GM21515 (cell line): ENCODE data around the gene COL21A1.

Experiments
- ATAC-seq: cut with Tn5 transposase; IDR thresholded peaks from one replicate; pipeline ENCODE4 v1.9.1; 2021; ENCODE audit not compliant: unreplicated experiment

COL21A1 gene

DNA sequence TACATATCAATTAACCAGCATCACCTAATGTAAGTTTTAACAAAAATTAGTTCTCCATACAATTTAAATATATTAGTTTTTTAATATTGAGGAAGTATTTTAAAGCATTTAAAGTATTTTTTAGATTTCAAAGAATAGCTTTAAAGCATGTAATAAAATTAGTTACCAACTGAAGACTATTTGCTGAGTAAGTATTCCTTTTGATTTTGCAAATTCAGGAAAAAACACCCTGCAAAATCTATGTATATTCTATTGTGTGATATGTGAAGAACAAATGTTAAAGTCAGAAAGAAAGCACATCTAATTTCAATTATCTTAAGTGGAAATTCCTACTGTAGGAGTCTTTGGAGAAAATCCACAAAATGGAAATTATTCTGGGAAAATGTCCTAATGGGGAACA is 107.3 kb downstream of the COL21A1 start:
- ATAC-seq, result no peak

DNA sequence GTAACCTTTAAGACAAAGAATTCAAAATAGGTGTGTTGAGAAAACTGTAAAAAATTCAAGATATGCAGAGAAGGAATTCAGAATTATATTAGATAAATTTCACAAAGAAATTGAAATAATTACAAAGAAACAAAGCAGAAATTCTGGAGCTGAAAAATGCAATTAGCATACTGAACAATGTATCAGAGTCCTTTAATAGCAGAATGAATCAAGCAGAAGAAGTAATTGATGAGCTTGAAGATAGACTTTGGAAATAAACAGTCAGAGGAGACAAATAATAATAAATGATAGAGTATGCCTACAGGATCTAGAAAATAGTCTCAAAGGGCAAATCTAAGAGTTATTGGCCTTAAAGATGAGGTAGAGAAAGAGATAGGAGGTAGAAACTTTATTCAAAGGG is 131.7 kb downstream of the COL21A1 start:
- no peak for ATAC-seq

DNA sequence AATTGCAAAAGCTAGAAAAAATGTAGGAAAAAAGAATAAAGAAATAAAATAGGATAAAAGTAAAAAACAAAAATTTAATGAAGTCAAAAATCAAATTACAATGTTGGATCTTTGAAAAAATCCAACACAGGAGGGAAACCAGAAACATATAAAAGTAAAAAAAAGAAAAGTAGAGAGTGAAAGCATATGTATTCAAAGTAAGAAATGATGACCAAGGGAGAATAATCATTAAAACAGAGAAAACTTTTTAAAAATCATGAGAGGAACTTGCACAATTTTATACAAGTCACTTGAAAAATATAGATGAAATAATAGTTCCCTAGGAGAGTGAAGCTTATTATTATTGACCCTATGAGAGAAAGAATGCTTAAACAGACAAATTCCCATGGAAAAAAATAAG is 138.2 kb downstream of the COL21A1 start:
- no peak for ATAC-seq

DNA sequence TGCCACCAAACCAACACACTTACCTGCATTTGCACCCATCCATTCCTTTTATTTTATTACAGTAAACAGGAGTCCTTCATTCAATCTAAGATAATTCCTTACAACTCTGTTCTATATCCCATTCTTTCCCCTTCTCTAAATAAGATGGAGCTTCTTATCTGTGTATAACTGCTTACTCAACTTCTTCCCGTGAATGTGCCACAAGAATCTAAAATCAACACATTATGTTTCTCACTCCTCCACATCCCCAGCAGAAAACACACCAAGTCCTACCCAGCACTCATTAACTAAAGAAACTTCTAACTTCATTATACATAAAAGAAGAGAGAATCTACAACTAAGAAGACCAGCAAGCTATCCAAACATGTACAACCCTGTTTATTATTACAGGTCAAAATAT is 141.1 kb downstream of the COL21A1 start:
- no peak for ATAC-seq

DNA sequence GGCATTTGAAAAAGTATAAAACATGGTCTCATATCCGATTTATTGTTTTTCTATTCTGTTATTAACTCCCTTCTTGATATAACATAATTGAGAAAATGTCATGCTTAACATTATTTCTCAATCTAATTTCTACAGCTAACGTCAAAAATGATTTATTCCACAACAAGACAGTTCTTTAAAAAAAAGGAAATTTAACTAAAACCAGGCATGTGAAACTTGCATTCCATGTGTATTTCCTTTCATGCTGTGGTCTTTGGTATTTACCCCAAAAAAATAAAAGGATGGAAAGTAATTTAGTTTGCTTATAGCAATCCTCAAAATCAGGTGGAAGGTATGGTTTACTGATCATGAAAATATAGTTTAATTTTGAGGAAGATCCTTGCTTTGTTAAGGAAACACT is 142.8 kb downstream of the COL21A1 start:
- no peak for ATAC-seq

DNA sequence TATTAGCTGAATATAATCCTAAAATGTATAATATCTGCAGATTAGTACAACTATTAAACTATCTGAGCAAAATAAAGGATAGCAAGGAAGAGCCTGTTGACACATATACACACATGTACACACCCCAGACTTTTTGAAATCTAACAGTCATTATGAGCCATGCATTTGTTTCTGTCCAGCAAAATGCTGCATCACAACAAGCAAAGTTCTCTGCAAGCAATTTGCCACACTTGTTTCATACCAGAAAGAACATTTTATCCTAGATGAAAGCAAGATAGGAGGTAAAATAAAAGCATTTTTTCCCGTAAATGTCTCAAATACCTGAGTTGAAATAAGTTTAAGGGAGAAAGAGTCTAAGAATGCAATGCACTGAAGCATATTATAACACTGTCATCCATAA is 145.2 kb downstream of the COL21A1 start:
- no peak for ATAC-seq

DNA sequence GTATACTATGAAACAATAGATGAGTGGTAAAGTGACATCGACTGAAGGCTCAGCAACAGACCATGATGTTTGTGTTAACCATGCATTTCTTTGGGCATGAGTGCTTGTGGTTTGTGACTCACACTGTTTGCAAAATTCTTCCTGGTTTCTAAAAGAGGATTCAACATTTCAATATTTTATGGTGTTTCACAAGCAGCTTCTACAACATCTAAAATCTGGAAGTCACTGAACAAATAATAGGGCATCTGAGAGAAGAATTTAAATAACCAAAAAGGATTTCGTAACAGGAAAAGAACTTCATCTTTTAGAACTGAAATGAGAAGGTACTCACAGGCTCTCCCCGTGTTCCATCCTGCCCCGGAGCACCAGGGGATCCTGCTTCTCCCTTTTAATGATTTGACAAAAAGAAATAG is 146.2 kb downstream of the COL21A1 start:
- ATAC-seq, result no peak

DNA sequence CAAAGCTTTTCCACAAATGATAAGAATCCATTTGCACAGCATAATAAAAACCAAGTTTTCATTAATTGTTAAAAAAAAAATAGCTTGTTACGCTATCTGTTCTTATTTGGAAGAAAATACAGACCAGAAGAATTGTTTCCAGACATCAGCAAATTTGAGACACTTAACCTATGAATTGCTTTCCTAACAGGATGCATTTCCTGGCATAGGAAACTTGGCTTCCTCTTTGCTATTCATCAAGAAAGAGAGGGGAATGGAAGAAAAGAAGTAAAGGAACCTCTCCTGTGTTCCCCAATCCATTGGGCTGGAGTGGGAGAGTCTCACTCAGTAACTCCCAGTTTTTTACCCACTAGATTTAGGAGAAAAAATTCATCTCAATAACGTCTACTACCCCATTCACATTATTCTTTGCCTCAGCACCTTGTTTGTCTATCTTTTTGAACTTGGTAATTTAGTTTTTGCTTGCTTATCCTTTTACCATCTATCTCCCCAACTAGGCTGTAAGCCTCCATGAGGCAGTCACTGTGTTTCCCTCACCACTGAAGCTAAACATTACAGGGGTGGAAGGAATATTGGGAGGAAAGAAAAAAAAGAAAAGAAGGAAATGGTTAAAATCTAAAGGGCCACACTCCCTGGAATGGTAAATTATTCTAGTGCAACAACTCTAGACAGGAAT is 150.3 kb downstream of the COL21A1 start:
- no peak for ATAC-seq

DNA sequence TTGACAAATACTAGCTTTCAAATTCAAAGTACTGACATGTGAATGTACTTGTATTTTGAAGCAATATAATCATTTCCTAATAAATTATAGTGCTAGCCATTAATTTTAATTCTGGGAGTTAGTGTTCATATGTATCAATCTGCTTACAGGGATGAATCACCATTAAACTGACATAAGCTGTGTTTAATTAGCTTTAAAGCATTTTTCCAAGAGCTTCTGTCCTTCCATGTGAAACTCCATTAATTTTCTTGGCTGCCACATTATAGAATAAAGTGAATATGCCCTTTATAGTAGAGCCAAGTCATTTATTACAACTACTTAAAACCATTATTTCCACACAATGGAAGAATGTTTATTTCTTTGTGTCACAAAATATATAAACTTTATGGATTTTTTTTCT is 150.8 kb downstream of the COL21A1 start:
- no peak for ATAC-seq

DNA sequence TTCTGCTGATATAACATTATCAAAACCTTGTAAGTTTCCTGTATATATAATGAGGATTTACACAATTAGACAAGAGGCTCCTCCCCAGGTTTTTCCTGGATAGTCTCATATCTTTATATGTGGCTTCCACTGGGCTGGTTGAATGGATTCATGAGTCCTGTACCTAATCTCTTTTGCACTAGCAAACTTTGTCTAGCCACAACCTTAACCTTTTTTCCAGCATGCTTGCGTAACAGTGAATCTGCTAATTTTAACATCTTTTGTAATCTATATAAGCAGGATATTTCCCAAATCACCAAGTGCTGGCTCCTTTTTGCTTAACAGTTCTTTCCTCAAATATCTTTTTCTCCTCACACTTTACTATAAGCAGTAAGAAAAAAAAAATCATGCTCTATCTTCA is 153.6 kb downstream of the COL21A1 start:
- no peak for ATAC-seq

DNA sequence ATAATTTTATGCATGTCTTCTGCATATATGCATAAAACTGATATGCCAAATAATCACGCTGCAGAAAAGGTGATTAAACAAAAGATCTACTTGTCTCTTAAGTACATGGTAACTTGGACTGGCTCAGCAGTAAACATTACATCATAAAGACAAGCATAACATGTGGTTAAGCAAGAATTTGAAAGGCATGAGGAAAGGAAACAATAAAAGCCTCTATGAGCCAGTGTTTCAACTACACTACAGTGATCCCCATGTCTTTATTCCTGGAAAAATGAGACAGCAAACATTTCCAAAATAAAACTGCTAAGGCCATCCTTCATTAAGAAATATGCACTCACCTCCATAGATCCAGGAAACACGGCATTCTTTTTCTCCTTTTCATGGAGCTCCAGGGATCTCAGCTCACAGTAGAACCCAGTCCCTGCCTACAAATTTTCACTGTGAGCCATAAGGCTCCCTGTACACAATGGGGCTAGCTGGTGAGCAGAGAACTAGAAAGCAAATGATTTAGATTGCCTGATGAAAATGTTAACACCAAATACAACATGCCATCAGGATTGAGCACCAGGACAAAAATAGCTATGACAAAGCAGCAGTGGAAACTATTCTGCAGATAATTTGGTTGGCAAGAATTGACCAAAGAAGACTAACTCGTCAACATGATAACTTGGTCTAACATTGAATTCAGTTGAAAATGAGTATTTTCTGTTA is 156.1 kb downstream of the COL21A1 start:
- no peak for ATAC-seq

DNA sequence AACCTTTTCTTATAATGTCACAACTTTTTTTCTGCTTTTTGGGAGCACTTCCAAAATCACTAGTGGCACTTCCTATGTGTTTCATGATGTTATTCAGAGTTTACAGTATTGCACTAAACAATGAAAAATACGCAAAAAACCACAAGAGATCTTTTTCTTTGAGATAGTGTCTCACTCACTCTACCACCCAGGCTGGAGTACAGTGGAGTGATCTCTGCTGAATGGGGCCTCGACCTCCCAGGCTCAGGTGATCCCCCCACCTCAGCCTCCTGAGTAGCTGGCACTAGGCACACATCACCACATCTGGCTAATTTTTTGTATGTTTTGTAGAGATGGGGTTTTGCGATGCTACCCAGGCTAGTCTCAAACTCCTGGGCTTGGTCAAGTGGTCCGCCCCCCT is 158.7 kb downstream of the COL21A1 start:
- ATAC-seq, result no peak

DNA sequence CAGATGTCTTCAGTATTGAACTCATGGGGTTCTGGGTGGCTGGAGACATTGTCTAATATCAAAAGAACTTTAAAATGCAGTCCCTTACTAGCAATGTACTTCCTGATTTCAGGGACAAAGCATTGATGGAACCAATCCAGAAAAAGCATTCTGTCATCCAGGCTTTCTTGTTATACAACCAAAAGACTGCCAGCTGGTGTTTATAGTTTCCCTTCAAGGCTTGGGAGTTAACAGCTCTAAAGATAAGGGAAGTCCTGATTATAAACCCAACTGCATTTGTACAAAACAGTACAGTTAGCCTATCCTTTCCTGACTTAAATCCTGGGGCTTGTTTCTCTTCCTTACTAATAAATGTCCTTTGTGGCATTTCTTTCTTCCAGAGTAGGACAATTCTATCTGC is 160.0 kb downstream of the COL21A1 start:
- no peak for ATAC-seq

DNA sequence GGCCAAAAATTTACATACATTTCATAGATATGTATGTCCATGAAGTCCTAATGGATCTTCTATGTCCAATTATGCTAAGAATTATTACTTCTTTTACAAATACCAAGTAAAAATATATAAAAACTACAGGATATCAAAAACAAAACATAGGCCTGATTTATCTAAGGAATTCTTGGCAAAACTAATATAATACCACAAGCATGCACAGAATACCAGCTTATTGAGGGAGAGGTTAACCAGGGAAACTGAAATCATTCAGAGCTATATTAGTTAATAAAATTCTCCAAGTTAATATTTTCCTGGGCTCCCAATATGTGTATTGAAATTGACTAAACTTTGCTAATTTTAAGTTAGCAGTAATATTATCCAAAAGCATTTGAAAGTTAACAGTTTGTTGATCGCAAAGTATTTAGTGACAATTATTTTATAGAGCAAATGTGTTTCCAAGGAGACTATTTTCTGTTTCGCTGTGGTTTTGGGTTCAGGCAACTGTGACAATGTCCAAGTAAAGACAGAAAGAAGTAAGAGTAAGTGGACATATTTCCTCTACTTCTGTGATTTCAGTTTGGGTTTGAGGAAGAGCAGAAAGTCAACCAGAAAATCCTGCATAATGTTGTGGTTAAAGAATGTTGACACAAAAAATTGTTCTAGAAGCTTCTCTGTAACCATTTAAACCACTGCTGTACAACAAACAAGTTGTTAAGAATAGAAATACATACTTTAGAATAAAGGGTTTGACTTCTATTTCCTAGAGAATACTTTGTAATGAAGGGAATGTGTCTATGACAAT is 167.4 kb downstream of the COL21A1 start:
- ATAC-seq, result no peak

DNA sequence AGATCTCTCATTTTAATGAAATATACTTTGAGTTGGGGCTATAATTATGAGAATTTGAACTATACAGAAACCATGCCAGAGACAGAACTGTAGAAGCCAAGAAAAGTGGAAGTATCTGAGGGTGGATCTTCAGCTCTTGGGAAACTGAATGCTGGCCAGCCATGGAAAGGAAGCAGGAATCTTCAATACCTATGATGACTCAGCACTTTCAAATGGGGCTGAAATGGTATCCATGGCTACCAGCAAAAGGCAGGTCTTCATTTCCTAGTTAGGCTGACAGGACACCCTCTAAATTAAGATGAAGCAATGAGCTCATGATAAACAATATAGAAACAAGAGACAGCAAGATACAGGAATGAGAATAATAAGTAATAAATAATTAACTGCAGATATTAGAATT is 171.3 kb downstream of the COL21A1 start:
- ATAC-seq, result no peak

DNA sequence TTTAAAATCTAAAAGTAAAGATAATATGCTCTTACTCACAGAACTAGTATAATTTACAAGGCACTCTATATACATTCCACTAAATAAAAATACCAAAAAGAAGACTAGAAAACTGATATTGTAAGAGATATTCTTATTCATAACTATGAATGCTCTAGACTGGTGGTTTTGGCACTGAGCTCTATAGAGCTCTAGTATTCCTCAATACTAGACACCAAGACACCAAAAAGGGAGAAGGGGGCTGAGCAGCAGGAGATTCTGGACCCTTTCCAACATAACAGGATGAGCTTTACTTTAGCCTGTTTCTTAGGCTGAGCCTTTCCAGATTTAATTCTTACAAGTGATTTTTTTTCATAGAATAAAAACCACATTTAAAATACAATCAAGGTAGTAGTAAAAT is 173.6 kb downstream of the COL21A1 start:
- ATAC-seq, result no peak

DNA sequence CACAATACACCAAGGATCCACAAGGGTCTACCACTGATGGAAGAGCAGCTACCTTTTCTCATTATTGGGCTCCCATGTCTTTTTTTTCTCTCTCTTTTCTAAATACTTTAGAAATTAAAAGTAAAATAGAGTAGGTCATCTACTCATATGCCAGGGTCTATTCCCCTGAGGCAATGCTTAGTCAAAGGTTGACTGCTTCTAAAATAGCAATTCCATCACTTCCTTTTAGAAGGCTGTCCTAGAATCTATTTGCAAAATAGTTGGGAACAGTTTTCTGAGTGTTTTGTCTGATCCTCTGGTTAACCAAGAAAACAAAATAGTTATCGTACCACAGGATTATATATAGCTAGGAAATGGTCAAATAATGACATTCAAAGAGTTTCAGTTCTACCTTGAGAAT is 174.1 kb downstream of the COL21A1 start:
- no peak for ATAC-seq

DNA sequence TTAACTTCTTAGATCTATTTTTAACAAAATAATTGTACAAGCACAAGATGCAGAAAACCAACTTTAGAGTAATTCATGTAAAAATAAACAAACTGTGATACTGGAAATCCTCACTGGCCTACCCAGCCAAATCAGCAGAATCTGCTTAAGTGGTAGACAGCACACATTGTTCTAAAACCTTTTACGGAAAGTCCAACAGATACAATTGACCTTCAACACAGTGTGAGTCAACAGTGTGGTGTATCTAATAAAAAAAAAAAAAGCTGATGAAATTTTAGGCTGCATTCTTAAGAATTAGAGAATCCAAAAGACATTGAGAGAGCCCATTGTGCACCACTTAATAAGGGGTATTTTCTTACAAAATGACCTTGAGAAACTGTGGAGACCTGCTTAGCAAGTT is 174.5 kb downstream of the COL21A1 start:
- ATAC-seq, result no peak

DNA sequence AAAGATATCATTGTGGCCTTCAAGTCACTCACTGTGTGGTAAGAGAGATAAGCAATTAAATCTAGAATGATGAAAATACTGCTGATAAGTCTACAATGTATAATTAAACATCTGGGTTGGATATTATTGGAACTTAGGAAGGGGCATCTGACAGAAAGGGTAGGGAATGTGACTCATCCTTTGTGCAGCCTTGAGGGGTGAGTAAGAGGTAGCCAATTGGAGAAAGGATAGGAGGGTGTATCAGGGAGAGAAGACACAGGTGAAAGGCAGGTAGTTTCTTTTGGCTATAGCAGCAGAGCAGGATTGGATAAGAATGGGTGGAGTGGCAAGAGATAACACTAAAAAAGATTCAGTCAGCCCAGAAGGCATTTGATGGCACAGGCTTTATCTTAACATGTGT is 182.0 kb downstream of the COL21A1 start:
- no peak for ATAC-seq

DNA sequence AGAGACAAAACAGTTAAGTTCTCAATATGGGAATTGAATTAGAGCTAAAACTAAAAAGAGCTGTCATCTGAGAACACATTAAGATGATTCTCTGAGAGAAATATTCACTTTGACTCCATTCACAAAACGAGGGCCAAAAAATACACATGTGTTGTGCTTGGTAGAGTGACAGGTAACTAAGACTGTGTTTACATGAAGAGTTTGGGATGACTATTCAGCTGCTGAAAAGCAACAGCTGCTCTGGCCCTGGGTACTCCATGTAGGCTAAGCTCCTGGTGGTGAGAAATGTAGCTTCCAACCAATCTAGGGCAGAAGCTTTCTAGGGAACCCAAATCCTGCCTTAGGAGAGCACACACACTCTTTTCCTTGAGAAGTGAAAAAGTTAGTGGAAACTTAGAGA is 184.5 kb downstream of the COL21A1 start:
- ATAC-seq, result no peak

DNA sequence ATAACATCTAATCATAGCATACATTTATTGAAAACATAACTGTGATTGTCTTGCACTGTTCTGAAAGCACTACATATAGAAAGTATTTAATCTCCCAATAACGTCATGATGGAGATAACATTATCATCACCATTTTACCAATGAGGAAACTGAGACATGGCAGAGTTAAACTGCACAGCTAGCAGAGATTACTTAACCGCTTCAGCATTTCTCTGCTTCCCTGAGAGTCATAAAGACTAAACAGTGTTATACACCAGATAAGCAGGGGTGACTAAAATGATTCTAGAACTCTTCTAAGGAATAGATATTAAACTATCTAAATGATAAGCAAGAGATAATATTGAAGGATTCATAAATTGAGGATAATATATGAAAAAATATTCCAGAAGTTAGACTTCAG is 188.7 kb downstream of the COL21A1 start:
- ATAC-seq, result no peak

DNA sequence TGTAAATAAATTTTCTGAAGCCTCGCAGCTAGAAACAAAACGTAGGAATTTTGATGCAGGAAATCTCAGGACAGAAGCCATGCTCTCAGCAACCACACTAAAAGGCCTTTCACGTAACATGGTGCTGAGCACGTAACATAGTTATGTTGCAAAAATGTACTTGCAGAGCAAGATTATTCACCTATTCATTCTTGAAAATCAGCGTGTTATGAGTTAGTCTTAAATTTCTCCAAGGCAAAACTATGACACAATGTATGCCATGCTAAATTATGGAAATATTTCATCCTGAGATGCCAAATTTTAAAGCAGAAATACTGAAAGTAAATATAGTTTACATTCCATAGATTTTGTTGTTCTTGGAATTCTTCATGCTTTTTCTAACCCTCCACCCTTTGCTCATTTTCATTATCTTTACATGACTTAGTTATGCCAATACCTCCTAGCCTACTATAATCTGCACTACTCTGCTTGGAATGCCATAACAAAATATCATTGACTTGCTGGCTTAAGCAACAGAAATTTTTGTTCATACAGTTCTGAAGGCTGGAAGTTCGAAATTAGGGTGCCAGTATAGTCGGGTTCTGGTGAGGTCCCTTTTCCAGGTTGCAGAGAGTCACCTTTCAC is 192.2 kb downstream of the COL21A1 start:
- ATAC-seq, result no peak
